Astrocyte of the spinal cord (primary cell): Measurements from ENCODE around the gene MLIP.

Experiments used
- DNase-seq: peaks from one replicate; pipeline ENCODE4 v3.0.0; 2011; ENCODE audit warnings: low read depth, low spot score
- H3K4me3 ChIP-seq: 2 replicates; pipeline ENCODE4 v1.5.1; 2011; ENCODE audit warnings: low read depth, mild to moderate bottlenecking, low read length, moderate library complexity
- in situ Hi-C: cut with HindIII; loops from 2 replicates; pipeline ENCODE4 v1.10.0; 2017; ENCODE audit warnings: low sequenced_read_pairs
- TF ChIP-seq, protein P1 (sequence below): IDR thresholded peaks from 2 replicates; pipeline ENCODE4 v1.5.1; 2012; ENCODE audit warnings: low read depth, mild to moderate bottlenecking, low read length, inconsistent platforms

Gene MLIP

GRCh38 chr6:54308986-54309315 lies 197.7 kb downstream of the MLIP start:
- no peak for DNase-seq
- in situ Hi-C loops: no loop called here
- TF ChIP-seq, protein P1, sequence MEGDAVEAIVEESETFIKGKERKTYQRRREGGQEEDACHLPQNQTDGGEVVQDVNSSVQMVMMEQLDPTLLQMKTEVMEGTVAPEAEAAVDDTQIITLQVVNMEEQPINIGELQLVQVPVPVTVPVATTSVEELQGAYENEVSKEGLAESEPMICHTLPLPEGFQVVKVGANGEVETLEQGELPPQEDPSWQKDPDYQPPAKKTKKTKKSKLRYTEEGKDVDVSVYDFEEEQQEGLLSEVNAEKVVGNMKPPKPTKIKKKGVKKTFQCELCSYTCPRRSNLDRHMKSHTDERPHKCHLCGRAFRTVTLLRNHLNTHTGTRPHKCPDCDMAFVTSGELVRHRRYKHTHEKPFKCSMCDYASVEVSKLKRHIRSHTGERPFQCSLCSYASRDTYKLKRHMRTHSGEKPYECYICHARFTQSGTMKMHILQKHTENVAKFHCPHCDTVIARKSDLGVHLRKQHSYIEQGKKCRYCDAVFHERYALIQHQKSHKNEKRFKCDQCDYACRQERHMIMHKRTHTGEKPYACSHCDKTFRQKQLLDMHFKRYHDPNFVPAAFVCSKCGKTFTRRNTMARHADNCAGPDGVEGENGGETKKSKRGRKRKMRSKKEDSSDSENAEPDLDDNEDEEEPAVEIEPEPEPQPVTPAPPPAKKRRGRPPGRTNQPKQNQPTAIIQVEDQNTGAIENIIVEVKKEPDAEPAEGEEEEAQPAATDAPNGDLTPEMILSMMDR: no peak
- no peak overlapping the region for H3K4me3 ChIP-seq

GRCh38 chr6:54310377-54311152 lies 199.3 kb downstream of the MLIP start:
- in situ Hi-C loops: no loop called here
- TF ChIP-seq, protein P1: no peak
- no peak overlapping the region for H3K4me3 ChIP-seq
- no peak for DNase-seq

- no peak overlapping the region for H3K4me3 ChIP-seq
- in situ Hi-C loops: no loop called here
- DNase-seq: no peak
- TF ChIP-seq, protein P1: no peak
Measured at GRCh38 chr6:54315656-54316055, 204.4 kb downstream of the MLIP start.
